Gastroesophageal sphincter (tissue), 4 donors: ENCODE data around the gene TMEM26. TPM values are rescaled to one million over a fixed set of nuclear protein-coding genes. Genes with fewer than 3 reads are reported as not detected.

Experiments
- ATAC-seq: fragments of 150-250 bp; one replicate; pipeline ENCODE4 v1.9.1; 2016; ENCODE audit warnings: mild to moderate bottlenecking, moderate library complexity
- H3K27ac ChIP-seq, 4 donors: fragments of 200-600 bp; sonication (generic) in 3 of 4; 1 replicate in 3 of 4; 2 replicates in 1 of 4; pipeline ENCODE4 v1.5.1; 2016 to 2019
- H3K27me3 ChIP-seq: fragments of 200-600 bp; sonication (generic); one replicate; pipeline ENCODE4 v1.5.1; 2019
- H3K36me3 ChIP-seq, 2 donors: fragments of 200-600 bp; sonication (generic); one replicate each; pipeline ENCODE4 v1.5.1; 2019; ENCODE audit warnings: control low read depth in 1 of 2
- H3K4me1 ChIP-seq, 3 donors: fragments of 200-600 bp; sonication (generic); 1 replicate in 2 of 3; 2 replicates in 1 of 3; pipeline ENCODE4 v1.5.1; 2016 to 2019; ENCODE audit warnings: control low read depth in 2 of 3
- H3K4me3 ChIP-seq, 2 donors: fragments of 200-600 bp; sonication (generic); one replicate each; pipeline ENCODE4 v1.5.1; 2019; ENCODE audit warnings: mild to moderate bottlenecking in 1 of 2, moderate library complexity in 1 of 2
- H3K9me3 ChIP-seq, 3 donors: fragments of 200-600 bp; sonication (generic); one replicate each; pipeline ENCODE4 v1.5.1; 2017 to 2019; ENCODE audit warnings: control low read depth in 2 of 3
- EP300 ChIP-seq: sonication (generic); formaldehyde crosslinking; IDR thresholded peaks from one replicate; pipeline ENCODE4 v1.6.1; 2017; ENCODE audit warnings: antibody characterized with exemption, mild to moderate bottlenecking
- POLR2A ChIP-seq, 2 donors: fragments of 450-650 bp; IDR thresholded peaks; one replicate each; pipeline ENCODE4 v1.6.1; 2017; ENCODE audit warnings: antibody characterized with exemption in 2 of 2, mild to moderate bottlenecking in 2 of 2, moderate library complexity in 1 of 2
- POLR2AphosphoS5 ChIP-seq: sonication (generic); formaldehyde crosslinking; IDR thresholded peaks from one replicate; pipeline ENCODE4 v1.6.1; 2017; ENCODE audit warnings: antibody characterized with exemption
- WGBS, 2 donors: methylation state at CpG; one replicate each; pipeline ENCODE4 v1.1.5; 2018; ENCODE audit warnings: low coverage in 1 of 2; 5-methylcytosine and 5-hydroxymethylcytosine counted together
- total RNA-seq, 4 donors: library from RNA; depleted of rRNA; stranded (reverse); fragments of >200 nt; gene quantifications; one replicate each; pipeline ENCODE4 v1.1.0, GENCODE V29; 2016
- TF ChIP-seq, protein P1 (sequence below), 4 experiments: fragments of 200-600 bp in 2 of 4; fragments of 450-650 bp in 2 of 4; sonication (generic) in 1 of 4; IDR thresholded peaks; one replicate each; pipeline ENCODE4 v1.5.1; 2017 to 2019; ENCODE audit warnings: antibody characterized with exemption in 4 of 4, mild to moderate bottlenecking in 2 of 4, moderate library complexity in 2 of 4

TMEM26 gene
- total RNA-seq, 4 donors from 2014 or later, result 0.12 to 1.7 (median 0.40) TPM; not detected in 1

DNA sequence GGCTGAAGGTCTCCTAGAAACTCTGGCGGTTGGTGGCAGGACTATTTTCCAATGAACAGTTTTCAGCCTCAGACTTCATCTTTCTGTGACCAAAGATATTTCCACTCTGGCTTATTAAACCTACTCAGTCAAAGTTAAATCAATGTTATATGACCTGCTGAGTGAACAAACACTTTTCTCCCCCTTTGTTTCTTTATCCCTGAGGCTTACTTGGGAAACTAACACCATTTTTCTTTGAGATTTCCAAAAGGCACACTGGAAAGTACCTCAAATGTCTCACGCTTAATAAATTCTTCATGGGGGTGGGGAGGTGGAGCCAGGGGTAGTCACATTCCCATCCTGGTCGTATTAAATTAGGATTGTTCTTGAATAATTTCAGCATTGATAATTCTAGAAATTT lies 1.8 kb downstream of the TMEM26 start:
- Histone ChIP-seq H3K36me3 (no peaks in the 10 kb centered on the region), H3K4me3 (no peak overlapping the region), H3K27ac (no peak overlapping the region), H3K4me1 (peaks cover 0 to 18% (median 3%) of the 10 kb centered on the region in 3 donors), H3K9me3 (no peaks in the 10 kb centered on the region), H3K27me3 (peaks cover 18% of the 10 kb centered on the region)
- 74 to 83% methylated on average over 3 of the region's 3 CpGs for WGBS, 2 donors
- no peak for TF ChIP-seq POLR2AphosphoS5
- TF ChIP-seq, protein P1, sequence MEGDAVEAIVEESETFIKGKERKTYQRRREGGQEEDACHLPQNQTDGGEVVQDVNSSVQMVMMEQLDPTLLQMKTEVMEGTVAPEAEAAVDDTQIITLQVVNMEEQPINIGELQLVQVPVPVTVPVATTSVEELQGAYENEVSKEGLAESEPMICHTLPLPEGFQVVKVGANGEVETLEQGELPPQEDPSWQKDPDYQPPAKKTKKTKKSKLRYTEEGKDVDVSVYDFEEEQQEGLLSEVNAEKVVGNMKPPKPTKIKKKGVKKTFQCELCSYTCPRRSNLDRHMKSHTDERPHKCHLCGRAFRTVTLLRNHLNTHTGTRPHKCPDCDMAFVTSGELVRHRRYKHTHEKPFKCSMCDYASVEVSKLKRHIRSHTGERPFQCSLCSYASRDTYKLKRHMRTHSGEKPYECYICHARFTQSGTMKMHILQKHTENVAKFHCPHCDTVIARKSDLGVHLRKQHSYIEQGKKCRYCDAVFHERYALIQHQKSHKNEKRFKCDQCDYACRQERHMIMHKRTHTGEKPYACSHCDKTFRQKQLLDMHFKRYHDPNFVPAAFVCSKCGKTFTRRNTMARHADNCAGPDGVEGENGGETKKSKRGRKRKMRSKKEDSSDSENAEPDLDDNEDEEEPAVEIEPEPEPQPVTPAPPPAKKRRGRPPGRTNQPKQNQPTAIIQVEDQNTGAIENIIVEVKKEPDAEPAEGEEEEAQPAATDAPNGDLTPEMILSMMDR (IDR thresholded peaks at IDR 0.05), result no peak
- no peak for TF ChIP-seq POLR2A (IDR thresholded peaks at IDR 0.05)
- no peak for TF ChIP-seq EP300
- ATAC-seq, result no peak

DNA sequence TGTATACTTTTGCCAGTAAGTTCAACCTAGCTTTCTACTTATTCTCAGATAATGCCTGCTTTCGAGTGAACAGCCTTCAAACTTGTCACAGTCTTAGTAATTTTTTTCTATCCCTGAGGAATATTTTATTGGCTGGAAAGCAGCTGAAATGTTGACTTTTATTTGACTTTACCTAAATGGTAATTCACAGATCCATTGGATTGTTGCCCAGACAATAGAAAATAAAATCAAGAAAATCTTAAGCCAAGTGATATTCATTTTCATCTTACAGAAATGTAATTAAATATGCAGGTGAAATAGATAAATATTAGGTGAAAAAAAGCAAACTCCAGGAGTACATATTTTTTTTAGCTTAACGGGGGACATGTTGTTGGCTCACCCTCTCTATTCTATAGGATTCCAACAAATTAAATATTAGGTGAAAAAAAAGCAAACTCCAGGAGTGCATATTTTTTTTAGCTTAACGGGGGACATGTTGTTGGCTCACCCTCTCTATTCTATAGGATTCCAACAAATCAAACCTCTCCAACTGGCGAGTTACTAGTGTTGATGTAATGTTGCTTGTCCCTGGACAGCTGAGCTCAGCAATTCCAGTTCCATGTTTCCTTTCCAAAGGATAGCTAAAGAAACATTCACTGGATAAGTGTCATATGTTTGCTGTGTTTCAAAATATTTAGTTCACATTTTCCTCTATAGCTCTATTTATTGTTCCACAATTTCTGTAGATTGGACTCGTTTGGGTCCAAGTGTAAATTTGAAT lies 4.2 kb downstream of the TMEM26 start:
- H3K27ac ChIP-seq, result no peak overlapping the region
- H3K9me3 ChIP-seq, result no peaks in the 10 kb centered on the region
- no peak for TF ChIP-seq EP300
- no peak for TF ChIP-seq POLR2AphosphoS5
- TF ChIP-seq, protein P1 (IDR thresholded peaks at IDR 0.05), result no peak
- TF ChIP-seq POLR2A (IDR thresholded peaks at IDR 0.05), result no peak
- WGBS, 2 donors, result 66 to 68% methylated on average over 5 of the region's 5 CpGs
- H3K27me3 ChIP-seq, result peaks cover 18% of the 10 kb centered on the region
- no peaks in the 10 kb centered on the region for H3K36me3 ChIP-seq
- H3K4me3 ChIP-seq, result no peak overlapping the region
- no peak for ATAC-seq
- H3K4me1 ChIP-seq, result peaks cover 0 to 18% (median 3%) of the 10 kb centered on the region in 3 donors

DNA sequence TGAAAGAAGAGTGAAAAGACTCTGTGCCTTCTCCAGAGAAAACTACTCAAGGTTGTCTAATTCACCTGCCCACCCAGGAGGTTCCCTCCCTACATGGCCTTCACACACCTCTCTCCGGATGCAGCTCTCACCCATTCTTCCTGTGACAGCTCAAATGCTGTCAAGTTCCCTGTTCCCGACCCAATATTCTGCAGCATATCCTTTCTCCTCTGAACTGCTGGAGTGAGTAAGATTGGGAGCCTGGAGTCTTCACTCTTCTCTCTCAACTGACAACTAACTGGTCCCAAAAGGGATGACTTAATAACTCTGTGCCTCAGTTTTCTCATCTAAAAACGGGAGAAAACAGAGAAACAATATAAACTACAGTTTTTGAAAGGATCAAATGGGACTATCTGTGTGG lies 5.1 kb downstream of the TMEM26 start:
- no peak overlapping the region for H3K27ac ChIP-seq
- no peaks in the 10 kb centered on the region for H3K9me3 ChIP-seq
- H3K4me1 ChIP-seq, result peaks cover 0 to 11% (median 3%) of the 10 kb centered on the region in 3 donors
- WGBS, 2 donors, result 77 to 85% methylated on average over 3 of the region's 3 CpGs
- no peak for ATAC-seq
- H3K27me3 ChIP-seq, result peaks cover 12% of the 10 kb centered on the region
- no peaks in the 10 kb centered on the region for H3K36me3 ChIP-seq
- no peak overlapping the region for H3K4me3 ChIP-seq
- TF ChIP-seq EP300 (no peak), POLR2A (IDR thresholded peaks at IDR 0.05) (no peak), POLR2AphosphoS5 (no peak)
- TF ChIP-seq, protein P1 (IDR thresholded peaks at IDR 0.05), result no peak

DNA sequence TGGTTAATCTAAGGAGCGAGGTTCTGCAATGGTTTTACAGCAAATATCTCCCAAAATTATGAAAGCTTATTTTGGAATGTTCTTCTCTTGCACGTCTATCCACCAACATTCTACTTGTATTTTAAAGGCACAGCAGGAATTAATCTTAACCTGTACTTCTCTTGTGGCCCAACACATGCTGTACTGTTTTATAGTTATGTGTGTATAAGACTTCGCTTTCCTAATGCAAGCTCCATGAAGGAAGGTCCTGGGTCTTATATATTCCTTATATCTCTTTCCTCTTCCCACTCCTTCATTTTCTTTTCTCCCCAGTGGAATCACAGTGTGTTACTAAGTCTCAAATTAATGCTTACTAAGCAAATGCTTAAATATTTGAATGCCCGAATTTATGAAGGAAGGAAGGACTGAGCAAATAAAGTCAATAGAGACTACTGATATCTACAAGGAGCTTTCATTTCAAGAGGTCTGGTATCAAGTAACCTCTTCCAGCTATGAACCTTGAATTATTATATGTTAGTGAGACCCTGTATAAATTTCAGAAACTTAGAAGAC lies 14.0 kb downstream of the TMEM26 start:
- Histone ChIP-seq H3K4me1 (no peaks in the 10 kb centered on the region), H3K4me3 (no peak overlapping the region), H3K36me3 (no peaks in the 10 kb centered on the region), H3K27ac (no peak overlapping the region), H3K27me3 (no peaks in the 10 kb centered on the region), H3K9me3 (no peaks in the 10 kb centered on the region)
- ATAC-seq, result no peak
- 68 to 69% methylated on average over 4 of the region's 4 CpGs for WGBS, 2 donors
- TF ChIP-seq, protein P1 (IDR thresholded peaks at IDR 0.05), result no peak
- TF ChIP-seq POLR2A (IDR thresholded peaks at IDR 0.05), result no peak
- no peak for TF ChIP-seq POLR2AphosphoS5
- no peak for TF ChIP-seq EP300
